Nucleus accumbens (tissue), 56 donors: ENCODE measurements around the gene TCEAL6.
A peak's percentile ranks its signal among the peaks of the same experiment; 100 is the strongest.
"Not testable (repeated sequence)": the region's sequence is repeated elsewhere in the genome, so short reads cannot be mapped to it uniquely, and the experiment has no call there.

ENCODE experiments used
- DNase-seq, 56 donors: peaks; one replicate each; lab custom pipeline; 2025; lab: John Stamatoyannopoulos, UW

The TCEAL6 gene

DNA sequence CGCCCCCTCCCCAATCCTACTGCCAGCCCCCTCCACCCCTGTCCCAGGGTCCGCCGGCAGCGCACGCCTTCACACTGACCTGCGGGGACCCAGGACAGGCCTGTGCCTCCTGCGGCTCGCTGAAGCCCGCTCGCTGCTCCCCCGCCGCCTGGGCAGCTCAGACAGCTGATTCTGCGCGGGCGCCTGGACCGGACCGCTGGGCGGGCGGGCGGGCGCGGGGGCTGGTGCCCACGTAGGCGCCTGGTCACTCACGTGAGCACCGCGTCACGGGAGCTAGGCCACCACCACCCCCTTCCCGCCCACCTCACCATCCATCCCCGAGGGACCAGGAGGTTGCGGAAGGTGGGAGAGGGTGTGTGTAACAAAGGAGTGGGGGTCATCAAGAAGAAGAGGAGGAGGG lies at the start of gene TCEAL6:
Gene TCEAL6, minus strand, starts transcription at position 208 of the 400 bp plus-strand sequence.
- DNase-seq: peak in 19 of 56 donors; percentile 0 to 44 (median 6)

DNA sequence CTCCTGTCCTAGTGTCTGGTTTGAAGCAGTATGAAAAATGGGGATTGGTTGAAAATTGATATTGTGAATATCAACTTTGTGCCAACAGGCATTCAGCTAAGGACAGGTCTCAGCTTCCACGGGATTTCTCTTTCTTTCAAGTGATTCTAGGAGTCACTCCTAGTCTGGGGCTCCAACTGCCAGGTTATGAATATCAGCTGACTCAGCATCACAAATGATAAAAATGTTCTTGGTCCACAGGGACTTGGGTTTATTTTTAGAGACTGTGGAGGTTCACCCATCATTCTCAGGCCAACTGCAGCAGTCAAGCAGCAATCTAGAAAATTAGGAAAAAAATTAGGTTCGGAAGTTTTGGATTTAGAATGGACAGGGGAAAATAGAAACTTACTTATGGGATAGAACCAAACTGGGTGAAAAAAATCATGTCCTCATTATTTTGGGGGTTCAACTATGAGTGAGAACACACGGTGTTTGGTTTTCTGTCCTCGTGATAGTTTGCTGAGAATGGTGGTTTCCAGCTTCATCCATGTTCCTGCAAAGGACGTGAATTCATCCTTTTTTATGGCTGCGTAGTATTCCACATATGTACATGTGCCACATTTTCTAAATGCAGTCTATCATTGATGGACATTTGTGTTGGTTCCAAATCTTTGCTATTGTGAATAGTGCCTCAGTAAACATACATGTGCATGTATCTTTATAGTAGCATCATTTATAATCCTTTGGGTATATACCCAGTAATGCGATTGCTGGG lies 43.9 kb upstream of the TCEAL6 start:
- DNase-seq: no peak

DNA sequence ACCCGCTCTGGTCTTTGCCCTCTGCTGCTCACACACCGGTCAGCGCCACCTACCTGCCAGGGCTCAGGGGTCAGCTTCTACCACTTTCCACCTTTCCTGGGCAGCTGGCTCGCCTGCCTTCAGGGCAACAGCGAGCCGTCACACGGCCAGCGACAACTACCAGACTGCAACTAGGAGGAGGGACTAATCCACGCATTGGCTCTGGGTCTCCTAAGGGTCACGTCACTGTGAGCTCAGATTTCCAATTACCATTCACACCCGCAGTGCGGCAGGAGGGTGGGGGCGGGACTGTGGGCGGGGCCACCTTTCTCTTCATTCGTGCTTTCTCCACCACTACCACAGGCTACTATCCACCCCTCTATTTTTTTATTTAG lies 13.5 kb upstream of the TCEAL6 start, which contains the start of gene BEX5:
Gene BEX5, minus strand, starts transcription at position 172 of the 374 bp plus-strand sequence. CDS start 1,712 bp downstream, outside the sequence.
- peak in 54 of 56 donors; percentile 1 to 81 (median 40) for DNase-seq

DNA sequence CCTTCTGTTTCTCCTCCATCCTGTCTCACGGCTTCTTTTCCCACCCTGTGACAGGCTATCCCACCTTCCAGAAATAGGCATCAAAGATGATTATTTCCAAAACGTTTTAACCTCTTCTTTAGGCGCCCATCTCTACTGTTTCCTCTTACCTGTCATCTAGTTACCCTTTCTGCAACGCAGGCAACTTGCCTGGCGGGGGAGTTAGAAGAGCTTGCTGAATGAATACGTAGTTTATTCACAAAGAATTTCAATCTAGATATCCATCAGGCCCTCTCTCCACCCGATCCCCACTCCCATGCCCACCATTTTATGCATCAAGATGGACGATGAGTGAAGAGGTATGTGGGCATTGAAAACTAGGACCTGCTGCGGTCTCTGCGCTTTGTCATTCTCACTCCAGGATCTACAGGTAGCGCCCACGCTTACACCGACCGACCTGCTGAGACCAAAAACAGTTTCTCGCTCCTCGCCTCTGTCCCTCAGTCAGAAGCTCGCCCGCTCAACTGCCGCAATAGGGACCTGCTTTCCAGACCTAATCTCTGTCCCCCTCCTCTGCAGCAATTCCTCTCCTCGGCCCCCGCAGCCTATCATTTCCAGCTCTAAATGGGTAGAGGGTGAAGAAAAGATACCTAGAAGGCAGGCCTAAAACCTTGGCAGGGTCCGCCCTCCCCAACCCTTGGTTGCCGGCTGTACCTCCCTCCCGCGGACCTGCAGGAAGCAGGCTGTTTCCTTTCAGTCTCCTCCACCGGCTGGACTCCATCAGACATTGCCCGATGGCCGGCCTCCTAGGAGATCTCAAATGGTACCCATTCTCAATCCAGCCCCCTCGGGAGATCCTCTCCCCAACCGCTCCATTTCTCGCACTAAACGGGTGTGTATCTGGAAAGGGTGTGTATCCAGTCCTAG lies 12.9 kb upstream of the TCEAL6 start:
- DNase-seq: peak in 23 of 56 donors; percentile 0 to 49 (median 11)

- peak in 23 of 56 donors; percentile 0 to 45 (median 5) for DNase-seq
Observed at GRCh38 chrX:102154218-102154860, 12.1 kb upstream of the TCEAL6 start.

DNA sequence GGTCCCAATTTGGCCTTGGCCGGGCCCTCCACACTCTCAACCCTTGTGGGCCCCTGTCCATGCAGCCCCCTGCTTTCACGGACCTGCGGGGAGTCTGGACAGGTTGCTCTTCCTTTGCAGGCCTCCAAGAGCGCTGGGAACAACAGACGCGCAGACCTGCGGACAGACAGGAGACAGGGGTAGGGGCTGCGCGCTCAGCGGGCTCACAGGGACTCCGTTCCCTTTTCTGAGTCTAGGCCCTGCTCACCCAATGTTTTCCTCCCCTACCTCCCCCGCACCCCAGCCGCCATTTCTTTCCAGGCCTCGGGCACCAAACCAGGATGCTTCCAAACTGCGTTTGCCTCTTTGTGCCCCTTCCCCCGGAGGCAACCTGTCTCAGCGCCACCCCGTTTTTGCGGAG lies 650 bp downstream of the TCEAL6 start:
- DNase-seq: peak in 10 of 56 donors; percentile 0 to 30 (median 2)

DNA sequence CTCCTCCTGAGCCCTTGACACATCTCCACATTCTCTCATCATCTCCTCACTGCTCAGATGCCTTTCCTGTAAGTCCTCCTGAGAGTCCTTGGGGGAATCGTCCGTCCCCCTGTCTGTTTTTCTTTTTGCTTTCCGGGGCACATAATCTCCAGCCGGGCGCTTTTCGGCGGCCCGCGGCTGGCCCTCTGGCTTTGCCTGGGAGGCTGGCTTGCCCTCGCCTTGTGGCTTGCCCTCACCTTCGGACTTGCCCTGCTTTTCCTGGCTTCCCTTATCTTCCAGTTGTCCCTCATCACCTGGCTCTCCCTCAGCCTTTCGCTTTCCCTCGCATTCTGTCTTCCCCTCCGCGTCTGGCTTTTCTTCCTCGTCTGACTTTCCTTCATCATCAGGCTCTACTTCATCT lies 1.4 kb downstream of the TCEAL6 start:
- DNase-seq: not testable (repeated sequence)

- DNase-seq: no peak
Observed at GRCh38 chrX:102138064-102138463, 4.2 kb downstream of the TCEAL6 start.

DNA sequence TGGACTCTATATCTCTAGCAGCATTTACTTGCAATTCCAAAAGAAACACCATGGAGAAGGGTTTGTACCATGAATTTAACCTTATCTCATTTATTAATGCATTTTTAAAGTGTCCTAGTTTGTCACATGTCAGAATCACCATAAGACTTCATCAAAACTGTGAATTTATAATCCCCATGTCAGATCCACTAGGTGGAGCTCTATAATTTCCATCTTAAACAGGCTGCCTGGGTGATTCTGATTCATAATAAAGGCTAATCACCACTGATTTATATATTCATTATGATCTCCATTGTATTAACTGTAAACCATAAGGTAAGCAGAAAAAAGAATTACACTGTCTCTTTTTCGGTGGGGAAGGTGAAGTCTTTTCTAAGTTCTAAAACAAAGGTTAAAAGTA lies 12.8 kb downstream of the TCEAL6 start:
- no peak for DNase-seq

- DNase-seq: peak in 7 of 56 donors; percentile 0 to 2 (median 0)
Observed at GRCh38 chrX:102126863-102127262, 15.4 kb downstream of the TCEAL6 start.

DNA sequence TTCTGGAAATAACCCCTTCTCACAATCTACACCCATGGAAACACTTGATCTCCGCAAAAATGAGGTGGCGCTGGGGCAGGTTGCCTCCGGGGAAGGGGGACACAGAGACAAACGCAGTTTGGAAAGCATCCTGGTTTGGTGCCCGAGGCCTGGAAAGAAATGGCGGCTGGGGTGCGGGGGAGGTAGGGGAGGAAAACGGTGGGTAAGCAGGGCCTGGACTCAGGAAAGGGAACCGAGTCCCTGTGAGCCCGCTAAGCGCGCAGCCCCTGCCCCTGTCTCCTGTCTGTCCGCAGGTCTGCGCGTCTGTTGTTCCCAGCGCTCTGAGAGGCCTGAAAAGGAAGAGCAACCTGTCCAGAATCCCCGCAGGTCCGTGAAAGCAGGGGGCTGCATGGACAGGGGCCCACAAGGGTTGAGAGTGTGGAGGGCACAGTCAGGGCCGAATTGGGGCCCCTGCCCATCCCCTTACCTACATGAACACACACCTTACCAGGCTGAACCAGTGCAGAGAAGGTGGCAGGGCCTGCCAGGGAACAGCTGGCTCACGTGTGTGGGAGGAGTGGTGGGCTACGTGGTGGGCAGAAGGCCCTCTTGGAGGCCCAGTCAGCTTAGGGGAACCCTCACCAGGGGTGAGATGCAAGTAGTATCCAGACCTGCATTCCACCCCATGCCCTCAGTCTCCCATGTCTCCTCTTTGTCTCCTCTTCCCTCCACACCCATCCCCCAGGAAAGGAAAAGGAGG lies 16.0 kb downstream of the TCEAL6 start:
- DNase-seq: peak in 11 of 56 donors; percentile 0 to 31 (median 1)

DNA sequence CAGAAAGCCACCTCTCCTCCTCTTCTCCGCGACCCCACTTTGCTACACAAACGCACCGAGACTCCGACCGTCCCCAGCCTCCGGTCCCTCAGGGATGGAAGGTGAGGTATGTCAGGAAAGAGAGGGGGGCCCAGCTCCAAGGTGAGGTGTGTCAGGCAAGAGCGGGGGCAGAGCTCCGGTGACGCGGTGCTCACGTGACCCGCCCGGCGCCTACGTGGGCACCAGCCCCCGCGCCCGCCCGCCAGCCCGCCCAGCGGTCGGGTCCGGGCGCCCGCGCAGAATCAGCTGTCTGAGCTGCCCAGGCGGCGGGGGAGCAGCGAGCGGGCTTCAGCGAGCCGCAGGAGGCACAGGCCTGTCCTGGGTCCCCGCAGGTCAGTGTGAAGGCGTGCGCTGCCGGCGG lies 16.8 kb downstream of the TCEAL6 start, which contains the start of gene TCEAL2:
Gene TCEAL2, plus strand, starts transcription at position 244 of the 400 bp plus-strand sequence. CDS start 1,152 bp downstream, outside the sequence.
- DNase-seq: peak in 43 of 56 donors; percentile 0 to 70 (median 21)

DNA sequence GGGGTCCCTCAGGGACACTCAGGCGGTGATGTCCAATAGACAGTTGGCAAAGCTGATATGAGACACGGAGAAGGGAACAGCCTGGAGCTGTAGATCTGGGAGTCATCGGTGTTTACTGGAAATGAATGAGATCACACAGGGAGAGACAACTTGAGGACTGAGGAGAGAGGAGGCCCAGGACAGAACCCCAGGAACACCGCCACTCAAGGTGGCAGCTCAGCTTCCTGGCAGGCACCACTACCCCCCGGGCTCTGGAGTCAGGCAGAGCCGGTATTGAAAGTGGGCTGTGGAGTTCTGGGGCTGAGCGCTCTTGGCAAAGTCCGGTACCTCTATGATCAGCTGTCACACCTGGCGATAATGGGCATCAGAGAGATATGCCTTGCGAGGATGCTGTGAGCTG lies 17.3 kb downstream of the TCEAL6 start:
- not testable (repeated sequence) for DNase-seq

- no peak for DNase-seq
Observed at GRCh38 chrX:102115748-102116147, 26.5 kb downstream of the TCEAL6 start.

DNA sequence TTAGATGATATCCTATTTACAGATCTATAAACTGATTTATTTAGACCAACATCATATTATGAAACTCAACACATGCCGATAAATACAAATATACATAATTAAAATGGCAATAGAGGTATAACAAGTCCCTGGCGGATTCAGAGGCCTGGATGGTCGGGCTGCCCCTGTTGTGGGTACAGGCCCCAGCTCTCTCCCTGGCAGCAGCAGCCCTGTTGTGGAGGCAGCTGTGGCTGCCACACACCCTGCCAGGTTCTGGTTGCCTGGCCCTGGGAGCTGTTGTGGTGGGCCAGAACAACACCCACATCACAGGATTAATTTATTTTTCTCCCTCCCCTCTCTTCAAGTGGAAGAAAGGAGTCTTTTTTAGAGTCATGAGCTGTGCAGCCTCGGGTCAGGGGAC lies 28.9 kb downstream of the TCEAL6 start:
- DNase-seq: no peak
